GM18858 (cell line): ENCODE results near the gene S1PR3.

ENCODE experiments used
- ATAC-seq: cut with Tn5 transposase; IDR thresholded peaks from one replicate; pipeline ENCODE4 v1.9.1; 2021; ENCODE audit not compliant: unreplicated experiment

Gene S1PR3

GRCh38 chr9:89032661-89033060 lies 41.4 kb downstream of the S1PR3 start:
- no peak for ATAC-seq

- ATAC-seq = no peak
These were observed 45.1 kb downstream of the S1PR3 start for GRCh38 chr9:89036383-89036782.

- no peak for ATAC-seq
These were observed 45.6 kb downstream of the S1PR3 start for GRCh38 chr9:89036891-89037290.

GRCh38 chr9:89037346-89037745 lies 46.1 kb downstream of the S1PR3 start:
- ATAC-seq = no peak

- ATAC-seq = no peak
These were observed 46.6 kb downstream of the S1PR3 start for GRCh38 chr9:89037891-89038290.

GRCh38 chr9:89038382-89039103 lies 47.3 kb downstream of the S1PR3 start:
- no peak for ATAC-seq

GRCh38 chr9:89039104-89039465 lies 47.8 kb downstream of the S1PR3 start:
- ATAC-seq = no peak

GRCh38 chr9:89039664-89040063 lies 48.4 kb downstream of the S1PR3 start:
- ATAC-seq = no peak

GRCh38 chr9:89042984-89043383 lies 51.7 kb downstream of the S1PR3 start:
- ATAC-seq = no peak

- no peak for ATAC-seq
These were observed 52.8 kb downstream of the S1PR3 start for GRCh38 chr9:89044104-89044503.

- ATAC-seq = no peak
These were observed 53.6 kb downstream of the S1PR3 start for GRCh38 chr9:89044881-89045280.

- no peak for ATAC-seq
These were observed 55.6 kb downstream of the S1PR3 start for GRCh38 chr9:89046832-89047231.

- ATAC-seq = no peak
These were observed 56.4 kb downstream of the S1PR3 start for GRCh38 chr9:89047667-89048066.

- ATAC-seq = no peak
These were observed 57.3 kb downstream of the S1PR3 start for GRCh38 chr9:89048616-89049015.

- no peak for ATAC-seq
These were observed 58.4 kb downstream of the S1PR3 start for GRCh38 chr9:89049646-89050045.

GRCh38 chr9:89051421-89052025 lies 60.3 kb downstream of the S1PR3 start:
- no peak for ATAC-seq

- ATAC-seq = no peak
These were observed 61.3 kb downstream of the S1PR3 start for GRCh38 chr9:89052470-89053097.

GRCh38 chr9:89053301-89053700 lies 62.0 kb downstream of the S1PR3 start:
- ATAC-seq = no peak
